Gastroesophageal sphincter (tissue), 4 donors: ENCODE data around the gene PPOX. TPM values are rescaled to one million over a fixed set of nuclear protein-coding genes. Genes with fewer than 3 reads are reported as not detected.

Source experiments
- ATAC-seq: fragments of 150-250 bp; one replicate; pipeline ENCODE4 v1.9.1; 2016; ENCODE audit warnings: mild to moderate bottlenecking, moderate library complexity
- H3K27ac ChIP-seq, 4 donors: fragments of 200-600 bp; sonication (generic) in 3 of 4; 1 replicate in 3 of 4; 2 replicates in 1 of 4; pipeline ENCODE4 v1.5.1; 2016 to 2019
- H3K27me3 ChIP-seq: fragments of 200-600 bp; sonication (generic); one replicate; pipeline ENCODE4 v1.5.1; 2019
- H3K36me3 ChIP-seq, 2 donors: fragments of 200-600 bp; sonication (generic); one replicate each; pipeline ENCODE4 v1.5.1; 2019; ENCODE audit warnings: control low read depth in 1 of 2
- H3K4me1 ChIP-seq, 3 donors: fragments of 200-600 bp; sonication (generic); 1 replicate in 2 of 3; 2 replicates in 1 of 3; pipeline ENCODE4 v1.5.1; 2016 to 2019; ENCODE audit warnings: control low read depth in 2 of 3
- H3K4me3 ChIP-seq, 2 donors: fragments of 200-600 bp; sonication (generic); one replicate each; pipeline ENCODE4 v1.5.1; 2019; ENCODE audit warnings: mild to moderate bottlenecking in 1 of 2, moderate library complexity in 1 of 2
- H3K9me3 ChIP-seq, 3 donors: fragments of 200-600 bp; sonication (generic); one replicate each; pipeline ENCODE4 v1.5.1; 2017 to 2019; ENCODE audit warnings: control low read depth in 2 of 3
- EP300 ChIP-seq: sonication (generic); formaldehyde crosslinking; IDR thresholded peaks from one replicate; pipeline ENCODE4 v1.6.1; 2017; ENCODE audit warnings: antibody characterized with exemption, mild to moderate bottlenecking
- POLR2A ChIP-seq, 2 donors: fragments of 450-650 bp; IDR thresholded peaks; one replicate each; pipeline ENCODE4 v1.6.1; 2017; ENCODE audit warnings: antibody characterized with exemption in 2 of 2, mild to moderate bottlenecking in 2 of 2, moderate library complexity in 1 of 2
- POLR2AphosphoS5 ChIP-seq: sonication (generic); formaldehyde crosslinking; IDR thresholded peaks from one replicate; pipeline ENCODE4 v1.6.1; 2017; ENCODE audit warnings: antibody characterized with exemption
- WGBS, 2 donors: methylation state at CpG; one replicate each; pipeline ENCODE4 v1.1.5; 2018; ENCODE audit warnings: low coverage in 1 of 2; 5-methylcytosine and 5-hydroxymethylcytosine counted together
- total RNA-seq, 4 donors: library from RNA; depleted of rRNA; stranded (reverse); fragments of >200 nt; gene quantifications; one replicate each; pipeline ENCODE4 v1.1.0, GENCODE V29; 2016
- TF ChIP-seq, protein P1 (sequence below), 4 experiments: fragments of 200-600 bp in 2 of 4; fragments of 450-650 bp in 2 of 4; sonication (generic) in 1 of 4; IDR thresholded peaks; one replicate each; pipeline ENCODE4 v1.5.1; 2017 to 2019; ENCODE audit warnings: antibody characterized with exemption in 4 of 4, mild to moderate bottlenecking in 2 of 4, moderate library complexity in 2 of 4

Gene PPOX
- total RNA-seq, 4 donors from 2014 or later, result 10.5 to 27.4 (median 17.6) TPM

DNA sequence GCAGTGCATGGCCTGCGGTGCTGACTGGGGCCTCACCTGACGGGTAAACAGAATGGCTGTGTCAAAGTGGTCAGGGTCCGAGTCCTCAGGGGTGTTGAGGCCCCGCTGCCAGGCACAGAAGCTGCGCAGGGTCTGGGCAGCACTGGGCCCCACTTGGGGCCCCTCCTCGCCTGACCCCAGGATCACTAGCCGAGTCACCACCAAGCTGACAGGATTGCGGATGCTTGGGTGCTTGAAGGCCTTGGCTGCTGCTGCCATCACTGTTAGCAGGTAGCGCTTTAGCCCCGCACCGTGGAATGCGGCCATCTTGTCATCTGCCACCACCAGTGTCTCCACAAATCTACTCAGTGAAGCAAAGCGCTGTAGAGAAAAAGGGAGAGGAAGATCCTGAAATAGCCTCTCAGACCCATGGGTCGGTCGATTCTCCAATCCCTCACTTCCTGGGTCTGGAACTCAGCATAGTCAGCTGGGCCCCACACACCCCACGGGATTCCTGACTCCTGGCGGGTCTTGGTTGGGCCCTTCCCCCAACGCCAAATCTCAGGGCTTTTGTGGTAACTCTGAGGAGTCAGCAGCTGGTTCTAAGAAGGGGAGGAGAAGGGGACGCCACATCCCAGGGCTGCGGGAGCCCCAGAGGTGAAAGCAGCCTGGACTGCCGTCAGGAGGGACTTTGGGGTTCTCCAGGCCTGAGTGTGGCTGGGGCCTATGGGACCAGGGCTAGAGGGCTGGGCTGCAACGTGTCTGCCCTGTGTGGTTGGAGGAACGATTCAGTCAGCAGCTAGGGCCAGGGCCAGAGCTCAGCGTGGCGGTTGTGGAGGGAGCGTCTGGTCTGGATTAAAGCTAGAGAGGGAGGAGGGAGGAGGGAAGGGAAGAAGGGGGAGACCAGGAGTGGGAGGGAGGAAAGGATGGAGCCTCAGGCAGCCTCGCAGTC, 30.6 kb downstream of the PPOX start:
- H3K27ac ChIP-seq, result peak overlapping the region in 3 of 4 donors; percentile 94 to 96 (median 96)

DNA sequence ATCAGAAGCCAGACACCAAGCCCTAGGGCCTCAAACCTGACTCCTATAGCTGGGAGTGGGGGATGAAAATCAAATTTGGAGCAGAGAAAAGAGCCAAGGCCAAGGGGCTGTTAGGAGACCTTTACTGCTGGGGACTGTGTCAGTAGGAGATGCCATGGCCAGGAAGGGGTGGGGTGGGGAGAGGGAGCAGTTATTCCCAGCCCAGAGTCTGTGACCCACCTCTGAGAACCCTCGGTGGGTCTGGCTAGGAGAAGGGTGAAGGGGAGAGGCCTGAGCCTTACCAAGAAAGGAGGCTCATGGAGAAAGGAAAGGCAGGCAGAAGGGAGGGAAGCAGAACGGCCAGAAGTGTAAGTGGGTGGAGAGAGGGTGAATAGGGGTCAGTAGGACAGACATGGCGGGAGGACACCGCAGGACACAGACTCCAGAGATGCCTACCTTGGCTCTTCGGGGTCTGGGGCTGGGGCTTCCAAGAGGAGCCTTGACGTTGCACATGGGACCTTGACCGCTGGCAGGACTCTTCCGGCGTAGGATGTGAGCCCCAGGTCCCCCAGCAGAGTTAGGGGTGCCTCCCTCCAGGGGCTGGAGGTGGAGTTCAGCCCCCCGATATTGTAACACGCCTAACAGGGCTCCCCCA, 31.5 kb downstream of the PPOX start:
- ATAC-seq, result no peak
- 41 to 43% methylated on average over 4 to 5 of the region's 11 CpGs for WGBS, 2 donors
- H3K27ac ChIP-seq, result peak overlapping the region in 3 of 4 donors; percentile 94 to 96 (median 96)
- H3K27me3 ChIP-seq, result no peaks in the 10 kb centered on the region
- H3K9me3 ChIP-seq, result no peaks in the 10 kb centered on the region
- H3K4me3 ChIP-seq, result peak overlapping the region in 1 of 2 donors; percentile 50
- TF ChIP-seq POLR2AphosphoS5, result no peak
- TF ChIP-seq EP300, result no peak
- no peak for TF ChIP-seq POLR2A (IDR thresholded peaks at IDR 0.05)
- TF ChIP-seq, protein P1, sequence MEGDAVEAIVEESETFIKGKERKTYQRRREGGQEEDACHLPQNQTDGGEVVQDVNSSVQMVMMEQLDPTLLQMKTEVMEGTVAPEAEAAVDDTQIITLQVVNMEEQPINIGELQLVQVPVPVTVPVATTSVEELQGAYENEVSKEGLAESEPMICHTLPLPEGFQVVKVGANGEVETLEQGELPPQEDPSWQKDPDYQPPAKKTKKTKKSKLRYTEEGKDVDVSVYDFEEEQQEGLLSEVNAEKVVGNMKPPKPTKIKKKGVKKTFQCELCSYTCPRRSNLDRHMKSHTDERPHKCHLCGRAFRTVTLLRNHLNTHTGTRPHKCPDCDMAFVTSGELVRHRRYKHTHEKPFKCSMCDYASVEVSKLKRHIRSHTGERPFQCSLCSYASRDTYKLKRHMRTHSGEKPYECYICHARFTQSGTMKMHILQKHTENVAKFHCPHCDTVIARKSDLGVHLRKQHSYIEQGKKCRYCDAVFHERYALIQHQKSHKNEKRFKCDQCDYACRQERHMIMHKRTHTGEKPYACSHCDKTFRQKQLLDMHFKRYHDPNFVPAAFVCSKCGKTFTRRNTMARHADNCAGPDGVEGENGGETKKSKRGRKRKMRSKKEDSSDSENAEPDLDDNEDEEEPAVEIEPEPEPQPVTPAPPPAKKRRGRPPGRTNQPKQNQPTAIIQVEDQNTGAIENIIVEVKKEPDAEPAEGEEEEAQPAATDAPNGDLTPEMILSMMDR (IDR thresholded peaks at IDR 0.05), result no peak
- peaks cover 0 to 3% of the 10 kb centered on the region in 2 donors for H3K36me3 ChIP-seq
- H3K4me1 ChIP-seq, result peaks cover 0 to 91% (median 46%) of the 10 kb centered on the region in 3 donors

More for the DNA sequence above, 30.6 kb downstream of the PPOX start:
- H3K9me3 ChIP-seq, result no peaks in the 10 kb centered on the region
- ATAC-seq, result no peak
- 19 to 27% methylated on average over 3 to 7 of the region's 27 CpGs for WGBS, 2 donors
- H3K4me1 ChIP-seq, result peaks cover 0 to 95% (median 46%) of the 10 kb centered on the region in 3 donors
- H3K4me3 ChIP-seq, result peak overlapping the region in 1 of 2 donors; percentile 50
- H3K27me3 ChIP-seq, result no peaks in the 10 kb centered on the region
- peaks cover 0 to 8% of the 10 kb centered on the region in 2 donors for H3K36me3 ChIP-seq
- no peak for TF ChIP-seq POLR2AphosphoS5
- TF ChIP-seq, protein P1 (IDR thresholded peaks at IDR 0.05), result no peak
- TF ChIP-seq POLR2A (IDR thresholded peaks at IDR 0.05), result no peak
- TF ChIP-seq EP300, result no peak

DNA sequence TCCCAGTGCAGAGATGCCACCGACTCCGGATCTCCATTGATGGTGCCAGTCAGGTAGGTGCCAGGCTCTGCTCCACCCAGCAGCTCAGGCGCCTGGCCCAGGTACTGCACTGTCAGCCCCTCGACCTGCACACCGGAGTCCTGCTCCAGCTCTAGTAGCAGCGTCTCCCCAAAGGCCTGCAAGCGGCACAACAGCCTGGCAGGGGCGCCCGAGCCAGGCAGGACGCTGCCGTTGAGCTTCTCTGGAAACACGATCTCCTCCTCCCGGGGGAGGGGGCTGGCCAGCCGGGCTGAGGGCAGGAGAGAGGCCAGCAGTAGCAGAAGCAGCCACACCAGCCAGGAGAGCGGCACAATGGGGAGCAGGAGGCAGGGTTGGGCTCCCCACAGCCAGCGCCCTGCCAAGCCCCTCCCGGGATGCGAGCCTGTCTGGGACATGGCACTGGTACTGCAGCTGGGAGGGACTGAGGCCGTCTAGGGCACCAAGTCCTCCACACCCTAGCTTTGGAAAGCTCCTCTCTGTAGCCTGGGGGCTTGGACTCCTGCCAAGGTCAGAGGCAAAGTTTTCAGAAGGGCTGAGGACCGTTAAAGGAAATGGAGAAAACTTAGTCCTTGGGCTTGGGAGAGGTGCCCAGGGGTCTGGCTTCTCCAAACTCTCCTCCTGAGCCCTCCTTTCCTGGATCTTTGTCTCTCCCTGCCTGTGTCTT, 32.1 kb downstream of the PPOX start:
- H3K27me3 ChIP-seq, result no peaks in the 10 kb centered on the region
- TF ChIP-seq, protein P1 (IDR thresholded peaks at IDR 0.05), result no peak
- TF ChIP-seq EP300, result no peak
- TF ChIP-seq POLR2A (IDR thresholded peaks at IDR 0.05), result no peak
- TF ChIP-seq POLR2AphosphoS5, result no peak
- H3K4me1 ChIP-seq, result peaks cover 0 to 91% (median 46%) of the 10 kb centered on the region in 3 donors
- H3K36me3 ChIP-seq, result peaks cover 0 to 4% of the 10 kb centered on the region in 2 donors
- H3K9me3 ChIP-seq, result no peaks in the 10 kb centered on the region
- ATAC-seq, result no peak
- peak overlapping the region; percentile 0 to 50 for H3K4me3 ChIP-seq
- no CpG with 5 or more reads among the region's 20 CpGs for WGBS, 2 donors
- H3K27ac ChIP-seq, result peak overlapping the region; percentile 2 to 96 (median 95)

DNA sequence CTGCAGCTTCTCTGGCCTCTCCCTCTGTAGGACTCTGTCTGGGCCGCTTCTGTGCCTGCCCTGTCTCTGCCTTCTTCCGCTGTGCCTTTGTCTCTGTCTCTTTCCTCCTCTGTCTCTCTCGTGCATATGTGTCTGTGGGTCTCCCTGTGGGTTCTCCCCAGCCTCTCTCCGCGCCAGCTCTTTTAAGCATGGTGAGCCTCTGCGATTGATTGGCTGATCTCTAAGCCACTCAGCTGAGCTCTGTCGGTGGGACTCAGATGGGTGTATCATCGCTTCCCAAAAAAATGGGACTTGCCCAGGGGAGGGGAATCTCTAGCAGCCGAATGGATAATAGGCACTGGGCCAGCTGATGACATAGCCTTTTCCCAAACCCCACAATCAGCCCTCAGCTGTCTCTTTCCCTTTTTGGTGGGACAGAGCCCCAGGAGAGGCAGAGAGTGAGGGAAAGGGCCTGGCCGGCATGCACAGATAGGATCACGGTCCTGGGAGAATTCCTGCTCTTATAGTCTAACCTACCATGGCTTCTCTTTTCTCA, 32.7 kb downstream of the PPOX start, which contains the start of gene ADAMTS4:
Gene ADAMTS4 (minus strand): TSS at position 158 of the 535 bp plus-strand sequence. CDS start 427 bp downstream, outside the sequence.
- Histone ChIP-seq H3K4me1 (peaks cover 0 to 91% (median 49%) of the 10 kb centered on the region in 3 donors), H3K27ac (peak within 1 kb of the TSS; percentile 2 to 96 (median 95)), H3K27me3 (no peaks in the 10 kb centered on the region), H3K9me3 (no peaks in the 10 kb centered on the region), H3K4me3 (peak within 1 kb of the TSS; percentile 0 to 50), H3K36me3 (peaks cover 0 to 10% of the 10 kb centered on the region in 2 donors)
- peak; percentile 31 for ATAC-seq
- 28% methylated on average over 9 of the region's 11 CpGs; no CpG with 5 or more reads in 1 of the 2 donors for WGBS, 2 donors
- TF ChIP-seq POLR2A (IDR thresholded peaks at IDR 0.05) (peak; percentile 24 to 36), POLR2AphosphoS5 (peak; percentile 68)
- TF ChIP-seq, protein P1 (IDR thresholded peaks at IDR 0.05), result no peak
